Thyroid gland (tissue), 4 donors: ENCODE measurements around the gene TGIF2. TPM values are rescaled to one million over a fixed set of nuclear protein-coding genes. Genes with fewer than 3 reads are reported as not detected.

Experiments
- DNase-seq, 2 donors: peaks; one replicate each; pipeline ENCODE4 v3.0.0-alpha.2; 2019
- H3K27ac ChIP-seq, 3 donors: fragments of 200-600 bp; sonication (generic); 1 replicate in 2 of 3; 2 replicates in 1 of 3; pipeline ENCODE4 v1.5.1; 2016 to 2019; ENCODE audit warnings: mild to moderate bottlenecking in 1 of 3, moderate library complexity in 1 of 3
- H3K27me3 ChIP-seq: fragments of 200-600 bp; sonication (generic); one replicate; pipeline ENCODE4 v1.5.1; 2019
- H3K36me3 ChIP-seq, 2 donors: fragments of 200-600 bp; sonication (generic); one replicate each; pipeline ENCODE4 v1.5.1; 2016 to 2019
- H3K4me1 ChIP-seq, 2 donors: fragments of 200-600 bp; sonication (generic); one replicate each; pipeline ENCODE4 v1.5.1; 2017 to 2019
- H3K4me3 ChIP-seq, 3 donors: fragments of 200-600 bp; sonication (generic); replicated peaks in 1 of 3; 1 replicate in 2 of 3; 2 replicates in 1 of 3; pipeline ENCODE4 v1.5.1; 2016; ENCODE audit warnings: mild to moderate bottlenecking in 1 of 3
- H3K9me3 ChIP-seq: fragments of 200-600 bp; sonication (generic); one replicate; pipeline ENCODE4 v1.5.1; 2017
- POLR2A ChIP-seq, 2 donors: fragments of 450-650 bp; IDR thresholded peaks; one replicate each; pipeline ENCODE4 v1.6.1; 2017; ENCODE audit warnings: antibody characterized with exemption in 2 of 2, mild to moderate bottlenecking in 2 of 2, moderate library complexity in 1 of 2
- WGBS, 2 donors: methylation state at CpG; one replicate each; pipeline ENCODE4 v1.1.5; 2017; 5-methylcytosine and 5-hydroxymethylcytosine counted together
- intact Hi-C: fragments of 100-400 bp; cut with DNase I; formaldehyde crosslinking; loops from one replicate; pipeline ENCODE4 v1.15.1; 2023
- total RNA-seq, 4 donors: library from RNA; depleted of rRNA; stranded (reverse); fragments of >200 nt; gene quantifications; one replicate each; pipeline ENCODE4 v1.2.3, GENCODE V29; 2016
- TF ChIP-seq, protein P1 (sequence below), 6 experiments: fragments of 200-600 bp in 3 of 6; fragments of 450-650 bp in 3 of 6; sonication (generic) in 3 of 6; IDR thresholded peaks; one replicate each; pipeline ENCODE4 v1.5.1; 2016 to 2019; ENCODE audit warnings: antibody characterized with exemption in 6 of 6, mild to moderate bottlenecking in 2 of 6, inconsistent platforms in 1 of 6, moderate library complexity in 1 of 6

The TGIF2 gene
- total RNA-seq, 4 donors from 2014 or later: 14.2 to 28.8 (median 18.9) TPM

DNA sequence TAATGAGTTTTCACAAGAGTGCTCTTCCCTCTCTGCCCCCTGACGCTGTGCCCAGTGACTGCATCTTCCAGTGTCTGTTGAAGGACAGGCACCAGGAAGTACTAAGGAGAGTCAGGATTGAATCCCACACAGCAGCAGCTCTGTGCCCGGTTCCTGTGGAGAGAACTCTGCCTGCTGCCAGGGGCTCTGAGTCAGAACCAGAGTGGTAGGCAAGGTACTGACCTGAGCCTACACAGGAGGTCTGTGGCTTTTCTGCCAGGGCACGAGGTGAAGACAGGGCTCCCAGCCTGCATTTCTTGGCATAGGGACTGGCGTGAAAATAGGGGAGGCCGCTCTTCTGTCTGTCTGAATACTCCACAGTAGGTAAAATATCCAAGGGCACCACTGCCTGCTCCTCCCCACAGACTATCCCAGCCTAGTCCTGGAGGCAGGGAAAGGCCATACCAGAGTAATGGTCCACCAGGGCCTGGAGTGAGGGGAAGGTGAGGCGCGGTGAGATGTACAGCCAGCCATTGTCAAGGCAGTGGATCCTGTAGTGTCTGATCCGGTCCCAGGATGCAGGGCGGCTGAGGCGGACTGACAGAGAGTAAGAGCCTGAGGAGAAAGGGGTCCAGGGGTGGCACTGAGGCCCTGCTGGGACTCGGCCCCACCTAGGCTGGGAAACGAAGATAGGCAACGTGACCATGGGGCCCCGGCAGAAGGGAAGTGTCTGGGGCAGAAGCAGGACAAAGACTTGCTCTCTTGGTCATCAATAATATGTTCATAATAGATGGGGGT, 41.6 kb downstream of the TGIF2 start:
- no peaks in the 10 kb centered on the region for H3K9me3 ChIP-seq
- intact Hi-C loops: no loop called here
- DNase-seq: no peak
- peaks cover 26 to 45% of the 10 kb centered on the region in 2 donors for H3K36me3 ChIP-seq
- H3K27ac ChIP-seq: no peak overlapping the region
- TF ChIP-seq, protein P1, sequence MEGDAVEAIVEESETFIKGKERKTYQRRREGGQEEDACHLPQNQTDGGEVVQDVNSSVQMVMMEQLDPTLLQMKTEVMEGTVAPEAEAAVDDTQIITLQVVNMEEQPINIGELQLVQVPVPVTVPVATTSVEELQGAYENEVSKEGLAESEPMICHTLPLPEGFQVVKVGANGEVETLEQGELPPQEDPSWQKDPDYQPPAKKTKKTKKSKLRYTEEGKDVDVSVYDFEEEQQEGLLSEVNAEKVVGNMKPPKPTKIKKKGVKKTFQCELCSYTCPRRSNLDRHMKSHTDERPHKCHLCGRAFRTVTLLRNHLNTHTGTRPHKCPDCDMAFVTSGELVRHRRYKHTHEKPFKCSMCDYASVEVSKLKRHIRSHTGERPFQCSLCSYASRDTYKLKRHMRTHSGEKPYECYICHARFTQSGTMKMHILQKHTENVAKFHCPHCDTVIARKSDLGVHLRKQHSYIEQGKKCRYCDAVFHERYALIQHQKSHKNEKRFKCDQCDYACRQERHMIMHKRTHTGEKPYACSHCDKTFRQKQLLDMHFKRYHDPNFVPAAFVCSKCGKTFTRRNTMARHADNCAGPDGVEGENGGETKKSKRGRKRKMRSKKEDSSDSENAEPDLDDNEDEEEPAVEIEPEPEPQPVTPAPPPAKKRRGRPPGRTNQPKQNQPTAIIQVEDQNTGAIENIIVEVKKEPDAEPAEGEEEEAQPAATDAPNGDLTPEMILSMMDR (IDR thresholded peaks at IDR 0.05): no peak
- TF ChIP-seq POLR2A (IDR thresholded peaks at IDR 0.05): no peak
- no peaks in the 10 kb centered on the region for H3K4me1 ChIP-seq
- no peaks in the 10 kb centered on the region for H3K27me3 ChIP-seq
- H3K4me3 ChIP-seq: no peak overlapping the region
- WGBS, 2 donors: 84 to 93% methylated on average over 14 of the region's 14 CpGs

DNA sequence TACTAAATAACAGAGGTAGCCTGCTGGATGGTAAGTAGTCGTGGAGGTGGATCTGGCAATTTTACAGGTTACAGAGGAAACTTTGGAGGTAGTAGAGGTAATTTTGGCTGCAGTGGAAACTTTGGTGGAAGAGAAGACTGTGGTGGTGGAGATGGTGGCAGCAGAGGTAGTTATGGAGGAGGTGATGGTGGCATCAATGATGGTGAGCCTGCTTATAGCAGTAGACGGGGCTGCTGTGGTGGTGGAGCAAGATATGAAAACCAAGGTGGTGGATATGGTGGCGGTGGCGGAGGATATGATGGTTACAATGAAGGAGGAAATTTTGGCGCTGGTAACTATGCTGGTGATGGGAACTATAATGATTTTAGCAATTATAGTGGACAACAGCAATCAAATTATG, 47.5 kb downstream of the TGIF2 start:
- H3K36me3 ChIP-seq: no peaks in the 10 kb centered on the region
- no peaks in the 10 kb centered on the region for H3K27me3 ChIP-seq
- intact Hi-C loops: no loop called here
- no peak for DNase-seq
- H3K4me1 ChIP-seq: no peaks in the 10 kb centered on the region
- H3K4me3 ChIP-seq: no peak overlapping the region
- no peak overlapping the region for H3K27ac ChIP-seq
- WGBS, 2 donors: 94 to 96% methylated on average over 5 of the region's 5 CpGs
- H3K9me3 ChIP-seq: no peaks in the 10 kb centered on the region
- TF ChIP-seq, protein P1 (IDR thresholded peaks at IDR 0.05): no peak
- TF ChIP-seq POLR2A (IDR thresholded peaks at IDR 0.05): no peak

DNA sequence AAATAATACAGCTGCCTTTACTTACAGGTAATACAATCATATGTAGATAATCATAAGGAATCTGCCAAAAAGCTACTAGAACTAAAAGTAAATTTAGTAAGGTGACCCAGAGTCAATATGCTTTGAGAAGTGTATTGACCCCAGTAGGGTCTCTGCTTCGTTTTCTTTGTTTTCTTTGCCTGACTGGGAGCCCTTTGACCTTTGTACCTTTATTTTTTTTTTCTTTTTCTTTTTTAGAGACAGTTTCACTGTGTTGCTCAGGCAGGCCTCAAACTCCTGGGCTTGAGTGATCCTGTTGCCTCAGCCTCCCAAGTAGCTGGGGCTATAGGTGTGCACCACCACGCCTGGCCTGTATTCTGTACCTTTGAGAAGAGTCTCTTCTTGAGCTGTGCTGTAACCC, 50.0 kb downstream of the TGIF2 start:
- Histone ChIP-seq H3K27ac (no peak overlapping the region), H3K9me3 (no peaks in the 10 kb centered on the region), H3K27me3 (no peaks in the 10 kb centered on the region), H3K4me1 (no peaks in the 10 kb centered on the region), H3K4me3 (no peak overlapping the region), H3K36me3 (no peaks in the 10 kb centered on the region)
- WGBS, 2 donors: 85% methylated on average over 2 of the region's 2 CpGs
- intact Hi-C loops: no loop called here
- TF ChIP-seq, protein P1 (IDR thresholded peaks at IDR 0.05): no peak
- no peak for TF ChIP-seq POLR2A (IDR thresholded peaks at IDR 0.05)
- no peak for DNase-seq

DNA sequence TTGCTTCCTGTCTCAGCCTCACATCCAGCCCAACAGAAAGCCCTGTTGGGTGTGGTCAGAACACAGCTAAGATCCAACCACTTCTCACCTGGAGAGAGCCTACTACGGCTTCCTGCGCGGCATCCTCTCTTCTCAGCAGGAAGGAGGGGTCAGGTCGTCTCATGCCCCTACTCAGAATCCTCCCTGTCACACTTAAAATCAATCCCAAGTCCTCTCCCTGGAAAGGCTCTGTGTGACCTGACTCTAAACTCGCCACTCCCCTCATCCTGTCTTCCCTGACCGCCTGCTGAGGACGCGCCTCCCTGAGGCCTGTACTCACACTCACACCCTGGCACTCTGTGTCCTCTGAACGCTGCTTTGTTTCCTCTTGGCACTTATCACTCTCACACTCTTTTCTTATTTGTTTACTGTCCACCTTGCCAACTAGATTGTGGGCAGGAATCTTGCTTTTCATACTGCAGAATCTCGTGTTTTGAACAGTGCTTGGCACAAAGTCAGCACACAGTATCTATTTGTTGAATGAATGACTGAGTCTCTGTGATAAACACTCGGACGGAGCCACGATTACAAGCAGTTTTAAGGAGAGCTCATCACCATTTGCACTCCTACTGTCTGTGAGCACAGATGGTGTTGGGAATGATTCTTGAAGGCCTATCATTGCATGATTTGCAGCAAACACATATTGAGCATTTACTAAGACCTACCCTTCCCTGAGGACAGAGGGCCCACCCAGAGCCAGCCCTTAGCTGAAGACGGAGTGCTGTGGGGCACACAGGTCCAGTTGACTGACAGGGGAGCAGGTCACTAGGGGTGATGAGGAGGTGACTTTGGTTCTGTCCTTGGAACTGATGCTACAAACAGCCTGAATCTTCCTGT, 50.9 kb downstream of the TGIF2 start:
- WGBS, 2 donors: 64 to 65% methylated on average over 14 of the region's 14 CpGs
- Histone ChIP-seq H3K36me3 (no peaks in the 10 kb centered on the region), H3K27ac (no peak overlapping the region), H3K9me3 (no peaks in the 10 kb centered on the region), H3K4me3 (no peak overlapping the region), H3K4me1 (no peaks in the 10 kb centered on the region), H3K27me3 (no peaks in the 10 kb centered on the region)
- TF ChIP-seq, protein P1 (IDR thresholded peaks at IDR 0.05): no peak
- TF ChIP-seq POLR2A (IDR thresholded peaks at IDR 0.05): no peak
- DNase-seq: no peak
- intact Hi-C loops: no loop called here

DNA sequence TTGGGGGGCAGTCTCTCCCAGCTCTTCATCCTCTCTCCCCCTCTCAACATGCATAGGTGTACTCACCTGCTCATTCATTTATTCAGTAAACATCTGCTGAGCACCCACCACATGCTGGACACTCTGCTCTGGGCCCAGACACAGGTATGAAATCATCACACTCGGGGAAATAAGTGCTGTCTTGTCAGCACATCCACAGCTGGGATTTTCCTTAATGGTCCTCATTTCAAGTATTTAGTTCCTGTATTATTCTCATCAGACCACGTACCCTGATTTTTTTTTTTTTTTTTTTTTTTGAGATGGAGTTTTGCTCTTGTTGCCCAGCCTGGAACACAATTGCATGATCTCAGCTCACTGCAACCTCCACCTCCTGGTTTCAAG, 51.5 kb downstream of the TGIF2 start:
- Histone ChIP-seq H3K4me1 (no peaks in the 10 kb centered on the region), H3K36me3 (no peaks in the 10 kb centered on the region), H3K27me3 (no peaks in the 10 kb centered on the region), H3K9me3 (no peaks in the 10 kb centered on the region), H3K4me3 (no peak overlapping the region), H3K27ac (no peak overlapping the region)
- WGBS, 2 donors: 77 to 79% methylated on average over 2 of the region's 2 CpGs
- no peak for DNase-seq
- no peak for TF ChIP-seq POLR2A (IDR thresholded peaks at IDR 0.05)
- TF ChIP-seq, protein P1 (IDR thresholded peaks at IDR 0.05): no peak
- intact Hi-C loops: no loop called here
